HepG2 (cell line): Measurements from ENCODE around the gene YPEL3. TPM values are rescaled to one million over a fixed set of nuclear protein-coding genes. Genes with fewer than 3 reads are reported as not detected.

Experiments
- CBX2 ChIP-seq, 2 experiments: fragments of 200-600 bp in 1 of 2; sonication (generic); formaldehyde crosslinking in 1 of 2; IDR thresholded peaks; 2 replicates each; pipeline versions ENCODE4 v1.7.0 to v1.8.1; 2018 to 2022; ENCODE audit warnings: low read depth in 2 of 2, low read length in 1 of 2, mild to moderate bottlenecking in 1 of 2, missing genetic modification reagents in 1 of 2
- CENPT ChIP-seq: sonication (generic); formaldehyde crosslinking; IDR thresholded peaks from 2 replicates; pipeline ENCODE4 v1.8.0; 2022; ENCODE audit warnings: low read depth, mild to moderate bottlenecking, moderate library complexity, missing genetic modification reagents
- ELK4 ChIP-seq: sonication (generic); formaldehyde crosslinking; IDR thresholded peaks from 2 replicates; pipeline ENCODE4 v1.9.0; 2021; ENCODE audit warnings: missing genetic modification reagents, borderline replicate concordance
- HMGA1 ChIP-seq: sonication (generic); formaldehyde crosslinking; conservative IDR thresholded peaks from 2 replicates; pipeline ENCODE4 v1.4.0; 2020; ENCODE audit warnings: missing genetic modification reagents
- HMGXB3 ChIP-seq: sonication (generic); formaldehyde crosslinking; IDR thresholded peaks from 2 replicates; pipeline ENCODE4 v1.4.0; 2020; ENCODE audit warnings: missing genetic modification reagents, borderline replicate concordance
- KDM6A ChIP-seq: IDR thresholded peaks from 2 replicates; pipeline ENCODE4 v1.6.1; 2016; ENCODE audit warnings: low read depth
- NCOR1 ChIP-seq: fragments of 200-600 bp; sonication (generic); IDR thresholded peaks from 2 replicates; pipeline ENCODE4 v1.7.0; 2017; ENCODE audit warnings: antibody characterized with exemption, low read length, borderline replicate concordance
- NFE2L2 ChIP-seq: fragments of 150-350 bp; IDR thresholded peaks from 2 replicates; pipeline ENCODE4 v1.6.1; 2014; ENCODE audit warnings: low read length
- REXO4 ChIP-seq: sonication (generic); formaldehyde crosslinking; IDR thresholded peaks from 2 replicates; pipeline ENCODE4 v1.8.0; 2022; ENCODE audit warnings: missing genetic modification reagents, mild to moderate bottlenecking, borderline replicate concordance
- SAFB2 ChIP-seq: sonication (generic); formaldehyde crosslinking; IDR thresholded peaks from 2 replicates; pipeline ENCODE4 v1.5.1; 2020; ENCODE audit warnings: missing genetic modification reagents, low read depth, mild to moderate bottlenecking, borderline replicate concordance
- SOX5 ChIP-seq: IDR thresholded peaks from 2 replicates; pipeline ENCODE4 v1.6.1; 2016; ENCODE audit warnings: borderline replicate concordance
- U2AF2 ChIP-seq: fragments of 200-400 bp; formaldehyde crosslinking; IDR thresholded peaks from 2 replicates; pipeline ENCODE4 v1.6.1; 2017; ENCODE audit warnings: low read depth, mild to moderate bottlenecking, low read length
- ZNF143 ChIP-seq: sonication (generic); formaldehyde crosslinking; IDR thresholded peaks from 2 replicates; pipeline ENCODE4 v1.4.0; 2020; ENCODE audit warnings: missing genetic modification reagents
- ZNF256 ChIP-seq: sonication (generic); formaldehyde crosslinking; conservative IDR thresholded peaks from 2 replicates; pipeline ENCODE4 v1.4.0; 2020; ENCODE audit warnings: missing genetic modification reagents
- ZNF318 ChIP-seq: sonication (generic); formaldehyde crosslinking; IDR thresholded peaks from 2 replicates; pipeline ENCODE4 v1.4.0; 2020; ENCODE audit warnings: mild to moderate bottlenecking, missing genetic modification reagents
- ZNF530 ChIP-seq: sonication (generic); formaldehyde crosslinking; IDR thresholded peaks from 2 replicates; pipeline ENCODE4 v1.5.0; 2020; ENCODE audit warnings: low read depth, mild to moderate bottlenecking, missing genetic modification reagents
- polyA plus RNA-seq, 8 experiments: library from polyadenylated mRNA; depleted of rRNA in 3 of 8; stranded (reverse) in 7 of 8; unstranded in 1 of 8; fragments of >200 nt; fragmentation: Illumina TruSeq in 4 of 8; extraction: Trizol in 4 of 8; gene quantifications; 2 replicates each; pipeline versions ENCODE4 v1.2.1 to v1.2.3, GENCODE V29; 2011 to 2016; ENCODE audit warnings: low read depth in 4 of 8, missing spikeins in 1 of 8, mixed read lengths in 1 of 8; ENCODE audit not compliant: insufficient read depth in 1 of 8
- total RNA-seq, 5 experiments: library from RNA; depleted of rRNA; stranded (reverse); fragments of >200 nt; fragmentation: Illumina TruSeq; extraction: Trizol; gene quantifications; 2 replicates each; pipeline ENCODE4 v1.2.3, GENCODE V29; 2016; ENCODE audit warnings: low read depth in 1 of 5

YPEL3 gene
- total and polyA plus RNA-seq, 2 of the 13 experiments (the other 11 are each of a cell fraction or from before 2014, with no cell fraction given), result 5.4 to 47.0 TPM

- no peak for TF ChIP-seq ZNF318 (CRISPR knock-in tag)
- 0 out of 2 replicates have a peak, but pooled peaks have one; percentile 35 for TF ChIP-seq ZNF256 (CRISPR knock-in tag)
- no peak for TF ChIP-seq HMGA1 (CRISPR knock-in tag)
- TF ChIP-seq CBX2 (IDR thresholded peaks at IDR 0.05; ENCODE audit: low read depth, low read length), result no peak
- no peak for TF ChIP-seq CBX2 (CRISPR knock-in tag; IDR thresholded peaks at IDR 0.05; ENCODE audit: low read depth)
- TF ChIP-seq KDM6A, result no peak
- no peak for TF ChIP-seq NFE2L2
- TF ChIP-seq ZNF530 (CRISPR knock-in tag), result no peak
- TF ChIP-seq REXO4 (CRISPR knock-in tag), result no peak
- TF ChIP-seq SAFB2 (CRISPR knock-in tag), result no peak
- no peak for TF ChIP-seq HMGXB3 (CRISPR knock-in tag)
- TF ChIP-seq NCOR1, result no peak
- no peak for TF ChIP-seq U2AF2
- 0 out of 2 replicates have a peak, but pooled peaks have one; percentile 15 for TF ChIP-seq SOX5 (CRISPR knock-in tag)
- TF ChIP-seq ZNF143 (CRISPR knock-in tag), result 0 out of 2 replicates have a peak, but pooled peaks have one; percentile 15
- no peak for TF ChIP-seq ELK4 (CRISPR knock-in tag)
- TF ChIP-seq CENPT, result no peak
Measured at GRCh38 chr16:30142672-30143346, 46.8 kb upstream of the YPEL3 start (continued).
